Right cardiac atrium (tissue), 5 donors: ENCODE data around the gene PCBP3. TPM values are rescaled to one million over a fixed set of nuclear protein-coding genes. Genes with fewer than 3 reads are reported as not detected.

Experiments used
- ATAC-seq, 2 donors: fragments of 200-7000 bp; cut with Tn5 transposase; one replicate each; pipeline versions ENCODE4 v1.8.0 to v1.9.1; 2020; ENCODE audit warnings: moderate library complexity in 2 of 2, mild to moderate bottlenecking in 1 of 2
- DNase-seq, 3 donors: peaks; one replicate each; pipeline ENCODE4 v3.0.0-alpha.2; 2020
- H3K27ac ChIP-seq: one replicate; pipeline ENCODE4 v1.5.1; 2013; ENCODE audit warnings: mild to moderate bottlenecking, low read length, control low read depth, moderate library complexity
- H3K27me3 ChIP-seq: one replicate; pipeline ENCODE4 v1.6.1; 2013; ENCODE audit not compliant: control insufficient read depth, insufficient read depth
- H3K4me1 ChIP-seq: one replicate; pipeline ENCODE4 v1.6.1; 2013; ENCODE audit warnings: low read length; ENCODE audit not compliant: control insufficient read depth, insufficient read depth
- H3K4me3 ChIP-seq: one replicate; pipeline ENCODE4 v1.5.1; 2013; ENCODE audit warnings: low read length, control low read depth
- H3K9me3 ChIP-seq: one replicate; pipeline ENCODE4 v1.6.1; 2013; ENCODE audit warnings: low read length; ENCODE audit not compliant: control insufficient read depth
- WGBS: extraction: QIAGEN DNeasy Blood & Tissue Kit; methylation state at CpG from one replicate; pipeline ENCODE4 v1.1.7; 2013; 5-methylcytosine and 5-hydroxymethylcytosine counted together
- intact Hi-C, 4 donors: fragments of 100-400 bp; cut with DNase I; formaldehyde crosslinking; loops; one replicate each; pipeline versions ENCODE4 v1.11.0 to v1.14.0; 2022 to 2023
- polyA plus RNA-seq: library from polyadenylated mRNA; stranded (reverse); fragments of 200-250 nt; gene quantifications from one replicate; pipeline ENCODE4 v1.2.3, GENCODE V29; 2013
- total RNA-seq, 4 donors: library from RNA; stranded (reverse); fragmentation: NEBNext Ultra II Directional; extraction: Animal tissue kit (Norgen Biotek cat#: 25700); gene quantifications; one replicate each; pipeline ENCODE4 v1.2.1, GENCODE V29; 2021
- donor health status: healthy with polysubstance abuse.
- donor health status: DM: no; HTN: yes; CAD: no.
- donor health status: DM: no; HTN: no; CAD: no.
- donor health status: DM: no; HTN: yes; CAD: no; lungs with severe emphysema.
- donor health status: DM: yes; HTN: yes; CAD: no.

PCBP3 gene
- total and polyA plus RNA-seq, 5 donors: 1.2 to 4.9 (median 3.4) TPM

GRCh38 chr21:45889256-45889655, 245.7 kb downstream of the PCBP3 start:
- no peaks in the 10 kb centered on the region for H3K27me3 ChIP-seq
- intact Hi-C loops: no loop called here
- H3K4me3 ChIP-seq: no peak overlapping the region
- DNase-seq (peak in 1 of 3 donors; percentile 28), ATAC-seq (no peak)
- H3K9me3 ChIP-seq: no peaks in the 10 kb centered on the region
- no peak overlapping the region for H3K27ac ChIP-seq
- H3K4me1 ChIP-seq: peaks cover 3% of the 10 kb centered on the region
- 65% methylated on average over 10 of the region's 10 CpGs for WGBS

DNA sequence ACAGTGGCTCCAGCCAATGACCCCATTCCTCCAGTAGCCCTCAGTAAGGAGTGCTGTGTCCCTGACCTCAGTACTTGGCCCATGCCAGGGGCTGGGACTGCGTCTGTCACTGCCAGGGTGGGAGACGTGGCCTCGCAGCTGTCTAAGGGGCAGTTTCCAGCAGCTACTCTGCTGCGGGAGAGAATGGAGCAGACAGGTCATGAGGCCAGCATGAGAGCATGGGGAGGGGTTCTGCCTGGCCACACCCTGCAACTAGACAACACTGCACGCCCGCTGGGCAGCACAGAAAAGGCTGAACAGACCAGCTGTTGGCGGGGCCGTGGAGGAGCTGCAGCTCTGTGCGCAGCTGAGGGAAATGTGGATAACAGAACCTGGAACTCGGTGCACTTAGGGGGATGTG, 246.4 kb downstream of the PCBP3 start:
- WGBS: 53% methylated on average over 10 of the region's 10 CpGs
- no peak overlapping the region for H3K27ac ChIP-seq
- peak in 1 of 2 donors; percentile 3 for ATAC-seq
- no peak overlapping the region for H3K4me3 ChIP-seq
- no peaks in the 10 kb centered on the region for H3K9me3 ChIP-seq
- H3K27me3 ChIP-seq: no peaks in the 10 kb centered on the region
- H3K4me1 ChIP-seq: peaks cover 3% of the 10 kb centered on the region
- peak in 2 of 3 donors; percentile 68 to 84 for DNase-seq
- intact Hi-C loops: no loop called here

DNA sequence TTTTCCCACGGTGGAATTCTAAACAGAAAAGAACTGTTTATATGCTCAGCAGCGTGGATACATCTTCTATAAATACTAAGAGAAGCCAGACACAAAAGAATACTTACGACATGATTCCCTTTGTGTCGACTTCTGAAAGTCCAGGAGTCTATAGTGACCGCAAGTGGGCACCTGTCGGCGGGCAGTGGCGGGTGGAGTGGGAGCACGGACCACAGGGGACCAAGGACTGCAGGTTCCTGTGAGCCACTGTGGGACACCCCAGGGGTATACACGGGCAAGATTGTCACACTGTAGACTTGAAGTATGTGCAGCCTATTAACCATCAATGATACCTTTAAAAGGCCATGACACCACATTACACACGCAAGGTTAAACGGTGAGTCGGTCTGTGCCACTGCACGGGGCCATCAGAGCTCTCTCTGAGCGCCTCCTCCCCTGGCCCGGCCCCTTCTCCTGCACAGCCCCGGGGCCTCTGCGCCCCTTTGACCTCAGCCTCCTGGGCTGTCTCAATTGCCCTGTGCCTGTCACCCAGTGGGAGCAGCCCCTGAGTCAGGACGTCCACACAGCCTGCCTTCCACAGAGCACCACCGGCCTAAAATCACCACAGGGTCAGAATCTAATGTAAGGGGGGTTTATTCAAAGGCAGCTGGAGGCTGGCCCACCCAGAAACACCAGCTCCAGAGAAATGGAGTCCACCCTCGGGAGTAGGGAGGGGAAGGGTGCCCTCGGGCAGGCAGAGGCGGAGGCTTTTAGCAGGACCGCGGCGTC, 248.0 kb downstream of the PCBP3 start:
- H3K4me3 ChIP-seq: no peak overlapping the region
- peaks cover 3% of the 10 kb centered on the region for H3K4me1 ChIP-seq
- DNase-seq (peak in 1 of 3 donors; percentile 28), ATAC-seq (no peak)
- intact Hi-C loops: no loop called here
- H3K27ac ChIP-seq: no peak overlapping the region
- no peaks in the 10 kb centered on the region for H3K27me3 ChIP-seq
- WGBS: 61% methylated on average over 26 of the region's 26 CpGs
- H3K9me3 ChIP-seq: no peaks in the 10 kb centered on the region

GRCh38 chr21:45892156-45892915, 248.8 kb downstream of the PCBP3 start:
- no peaks in the 10 kb centered on the region for H3K9me3 ChIP-seq
- intact Hi-C loops: no loop called here
- ATAC-seq: peak in 1 of 2 donors; percentile 4
- 50% methylated on average over 26 of the region's 26 CpGs for whole genome bisulfite sequencing
- peaks cover 3% of the 10 kb centered on the region for H3K4me1 ChIP-seq
- DNase-seq: peak in 2 of 3 donors; percentile 41 to 75
- H3K27ac ChIP-seq: no peak overlapping the region
- H3K27me3 ChIP-seq: no peaks in the 10 kb centered on the region
- no peak overlapping the region for H3K4me3 ChIP-seq

- H3K4me3 ChIP-seq: no peak overlapping the region
- ATAC-seq: peak in 1 of 2 donors; percentile 6
- no peaks in the 10 kb centered on the region for H3K27me3 ChIP-seq
- intact Hi-C loops: no loop called here
- H3K4me1 ChIP-seq: no peaks in the 10 kb centered on the region
- H3K9me3 ChIP-seq: no peaks in the 10 kb centered on the region
- no peak overlapping the region for H3K27ac ChIP-seq
- peak in 1 of 3 donors; percentile 19 for DNase-seq
- WGBS: 70% methylated on average over 11 of the region's 11 CpGs
Measured at GRCh38 chr21:45892916-45893739, 249.6 kb downstream of the PCBP3 start.

- DNase-seq: peak in 1 of 3 donors; percentile 72
- Histone ChIP-seq H3K4me1 (no peaks in the 10 kb centered on the region), H3K27ac (no peak overlapping the region), H3K27me3 (no peaks in the 10 kb centered on the region), H3K4me3 (no peak overlapping the region), H3K9me3 (no peaks in the 10 kb centered on the region)
- WGBS: 59% methylated on average over 16 of the region's 16 CpGs
- peak; percentile 17 to 23 for ATAC-seq
- intact Hi-C loops: no loop called here
Measured at GRCh38 chr21:45893740-45894449, 250.4 kb downstream of the PCBP3 start.

DNA sequence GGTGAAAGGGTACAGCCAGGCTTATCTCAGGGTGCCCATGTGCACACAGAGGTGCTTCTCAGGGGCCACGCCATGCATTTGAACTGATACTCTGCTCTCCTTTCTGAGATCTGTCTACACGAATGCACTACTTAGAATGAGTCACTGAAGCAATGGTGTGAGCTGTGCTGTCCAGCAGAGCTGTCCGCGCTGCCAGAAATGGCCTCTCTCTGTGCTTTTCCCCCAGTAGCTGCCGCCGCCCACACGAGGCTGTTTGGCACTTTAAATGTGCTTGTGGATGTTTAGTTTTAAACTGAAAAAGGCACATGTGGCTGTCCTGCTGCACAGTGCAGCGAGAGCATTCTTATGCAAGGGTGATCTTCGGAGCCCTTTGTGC, 250.9 kb downstream of the PCBP3 start:
- H3K9me3 ChIP-seq: no peaks in the 10 kb centered on the region
- WGBS: 35% methylated on average over 9 of the region's 9 CpGs
- H3K27me3 ChIP-seq: no peaks in the 10 kb centered on the region
- H3K4me3 ChIP-seq: no peak overlapping the region
- peak; percentile 74 to 78 for ATAC-seq
- intact Hi-C loops: no loop called here
- no peaks in the 10 kb centered on the region for H3K4me1 ChIP-seq
- H3K27ac ChIP-seq: no peak overlapping the region
- peak; percentile 79 to 92 (median 88) for DNase-seq

DNA sequence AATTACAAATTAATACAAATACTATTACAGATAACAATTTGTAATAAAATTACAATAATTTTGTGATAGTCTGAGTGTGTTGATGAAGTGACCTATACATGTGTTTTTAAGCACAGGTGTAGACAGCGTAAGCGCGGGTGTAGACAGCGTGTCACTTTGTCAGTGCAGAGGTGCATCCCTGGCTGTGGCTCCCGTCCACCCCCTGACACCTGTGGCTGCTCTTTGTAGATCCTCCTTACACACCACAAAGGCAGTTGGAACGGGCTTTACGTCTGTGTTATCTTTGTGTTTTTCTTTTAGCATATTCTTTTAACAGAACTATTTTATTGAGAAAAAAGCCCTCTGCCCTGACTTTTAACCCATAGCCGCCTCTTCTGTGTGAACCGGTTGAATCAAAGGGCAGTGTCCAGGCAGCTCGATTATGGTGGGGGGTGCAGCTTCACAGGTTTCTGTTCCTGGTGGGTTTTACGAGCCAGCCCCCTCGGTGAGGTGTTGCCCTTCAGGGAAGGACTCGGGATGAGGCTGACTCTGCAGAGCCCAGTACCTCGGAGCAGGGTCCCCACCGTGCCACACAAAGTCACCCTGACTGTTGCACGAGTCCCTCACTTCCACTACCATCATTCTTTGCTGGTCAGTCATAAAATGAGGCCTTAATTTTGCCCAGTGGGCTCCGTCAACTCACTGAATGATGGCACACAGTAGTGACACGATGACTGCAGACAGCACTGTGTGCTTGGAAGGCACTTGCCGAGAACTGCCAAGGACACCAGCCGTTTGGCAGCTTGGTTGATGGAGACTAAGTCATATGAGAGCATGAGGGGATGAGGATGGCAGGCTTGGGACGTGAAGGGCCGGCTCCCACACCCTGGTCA, 251.6 kb downstream of the PCBP3 start:
- no peaks in the 10 kb centered on the region for H3K4me1 ChIP-seq
- no peak overlapping the region for H3K27ac ChIP-seq
- H3K4me3 ChIP-seq: no peak overlapping the region
- intact Hi-C loops: no loop called here
- H3K9me3 ChIP-seq: no peaks in the 10 kb centered on the region
- DNase-seq (no peak), ATAC-seq (no peak)
- H3K27me3 ChIP-seq: no peaks in the 10 kb centered on the region
- 79% methylated on average over 22 of the region's 22 CpGs for WGBS

- H3K9me3 ChIP-seq: no peaks in the 10 kb centered on the region
- H3K4me1 ChIP-seq: no peaks in the 10 kb centered on the region
- no peak overlapping the region for H3K27ac ChIP-seq
- DNase-seq (no peak), ATAC-seq (no peak)
- 91% methylated on average over 17 of the region's 17 CpGs for WGBS
- H3K4me3 ChIP-seq: no peak overlapping the region
- intact Hi-C loops: no loop called here
- H3K27me3 ChIP-seq: no peaks in the 10 kb centered on the region
Measured at GRCh38 chr21:45895778-45896370, 252.3 kb downstream of the PCBP3 start.
